Measurements from ENCODE around the gene CAMP.
"Not testable (repeated sequence)": the region's sequence is repeated elsewhere in the genome, so short reads cannot be mapped to it uniquely, and the experiment has no call there.

The CAMP gene, protein sequence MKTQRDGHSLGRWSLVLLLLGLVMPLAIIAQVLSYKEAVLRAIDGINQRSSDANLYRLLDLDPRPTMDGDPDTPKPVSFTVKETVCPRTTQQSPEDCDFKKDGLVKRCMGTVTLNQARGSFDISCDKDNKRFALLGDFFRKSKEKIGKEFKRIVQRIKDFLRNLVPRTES

DNA sequence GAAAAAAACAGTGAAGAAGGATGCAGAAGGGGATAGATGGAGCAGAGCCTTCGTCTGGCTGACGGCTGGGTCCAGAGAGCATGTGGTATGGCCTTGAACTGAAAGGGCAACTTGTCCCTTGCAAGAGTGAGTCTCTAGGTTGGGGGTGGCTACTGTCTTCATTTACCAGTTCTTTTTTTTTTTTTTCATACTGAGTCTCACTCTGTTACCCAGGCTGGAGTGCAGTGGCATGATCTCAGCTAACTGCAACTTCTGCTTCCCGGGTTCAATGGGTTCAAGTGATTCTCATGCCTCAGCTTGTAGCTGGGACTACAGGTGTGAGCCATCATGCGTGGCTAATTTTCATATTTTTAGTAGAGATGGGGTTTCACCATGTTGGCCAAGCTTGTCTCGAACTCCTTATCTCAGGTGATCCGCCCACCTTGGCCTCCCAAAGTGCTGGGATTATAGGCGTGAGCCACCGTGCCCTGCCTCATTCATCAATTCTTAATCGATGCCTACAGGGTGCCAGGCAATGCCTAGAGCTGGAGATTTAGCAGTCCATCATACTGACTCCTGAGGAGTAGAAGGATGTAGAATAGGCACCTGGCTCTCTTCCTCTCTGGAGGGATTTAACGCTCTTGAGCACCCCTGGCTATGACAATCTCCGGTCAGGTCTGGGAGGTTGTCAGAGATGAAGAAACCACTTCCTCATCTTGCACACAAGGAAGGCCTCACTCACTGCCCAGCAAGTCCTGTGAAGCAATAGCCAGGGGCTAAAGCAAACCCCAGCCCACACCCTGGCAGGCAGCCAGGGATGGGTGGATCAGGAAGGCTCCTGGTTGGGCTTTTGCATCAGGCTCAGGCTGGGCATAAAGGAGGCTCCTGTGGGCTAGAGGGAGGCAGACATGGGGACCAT, at the start of gene CAMP:
CAMP (plus strand) TSS at position 880 of the 898 bp plus-strand sequence; CDS start at position 897, 17 bp downstream.
- no peak for DNase-seq

DNA sequence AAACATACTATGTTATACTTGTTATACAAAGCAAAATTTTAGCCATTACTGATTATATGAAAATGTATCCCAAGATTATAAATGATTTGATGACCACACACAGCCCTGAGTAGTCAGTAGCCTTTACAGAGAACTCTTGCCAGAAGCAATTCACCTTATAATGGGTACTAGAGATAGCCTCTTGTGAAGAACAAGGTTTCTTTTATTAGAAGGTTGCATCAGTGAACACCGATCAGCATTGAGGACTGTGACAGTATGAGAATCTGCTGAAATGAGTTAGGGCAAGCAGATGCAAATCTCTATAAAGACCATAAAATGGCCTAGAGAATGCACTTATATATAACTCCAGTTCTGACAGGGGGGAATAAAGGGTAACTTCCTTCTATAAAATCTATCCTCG, 45.2 kb upstream of the CAMP start:
- no peak for DNase-seq

DNA sequence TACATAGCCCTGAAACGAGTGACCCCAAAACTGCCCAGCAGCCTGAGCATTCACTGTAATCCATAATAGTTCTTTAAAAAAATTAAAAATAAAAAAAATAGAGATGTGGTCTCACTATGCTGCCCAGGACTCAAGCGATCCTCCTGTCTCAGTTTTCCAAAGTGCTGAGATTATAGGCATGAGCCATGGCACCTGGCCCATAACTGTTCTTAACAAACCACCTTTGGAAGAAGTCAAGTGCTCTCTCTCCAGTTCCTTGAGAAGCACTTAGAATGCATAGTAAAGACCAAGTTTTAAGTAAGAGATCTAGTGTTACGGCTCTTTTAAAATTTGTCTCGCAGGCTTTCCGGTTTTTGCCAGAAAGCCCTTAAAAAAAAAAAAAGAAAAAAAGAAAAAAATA, 43.3 kb upstream of the CAMP start:
- no peak for DNase-seq

DNA sequence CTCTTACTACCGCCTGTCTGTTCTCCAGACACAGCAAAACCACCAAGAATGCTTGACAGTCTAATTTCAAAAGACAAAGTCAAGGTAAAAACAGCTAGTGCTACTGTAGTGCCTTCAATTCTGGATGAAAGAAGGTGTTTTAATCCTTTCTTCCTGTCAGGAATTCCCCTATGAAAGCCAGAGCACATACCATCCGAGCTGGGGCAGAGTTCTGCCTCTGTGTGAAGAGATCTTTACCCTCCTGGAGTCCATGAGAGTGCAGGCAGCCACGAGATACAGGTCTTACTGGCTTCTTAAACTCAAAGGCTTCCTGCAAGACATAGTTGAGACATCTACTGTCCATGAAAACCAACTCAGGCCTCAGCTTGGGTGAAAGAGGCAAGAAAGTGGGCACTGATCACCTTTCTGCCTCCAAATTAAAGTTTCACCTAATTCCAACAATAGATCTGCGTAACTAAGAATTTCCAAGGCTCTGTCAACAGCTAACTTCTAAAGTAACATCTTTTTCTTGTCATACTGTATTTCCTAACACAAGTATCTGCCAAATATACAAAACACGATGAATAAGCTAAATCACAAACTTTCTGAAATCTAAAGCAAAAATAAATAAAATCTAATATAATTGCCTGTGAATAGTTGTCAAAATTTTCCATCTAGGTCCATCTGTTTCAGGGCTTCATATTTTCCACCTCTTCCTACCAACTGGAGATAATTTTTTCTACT, 42.6 kb upstream of the CAMP start:
- DNase-seq, result no peak

DNA sequence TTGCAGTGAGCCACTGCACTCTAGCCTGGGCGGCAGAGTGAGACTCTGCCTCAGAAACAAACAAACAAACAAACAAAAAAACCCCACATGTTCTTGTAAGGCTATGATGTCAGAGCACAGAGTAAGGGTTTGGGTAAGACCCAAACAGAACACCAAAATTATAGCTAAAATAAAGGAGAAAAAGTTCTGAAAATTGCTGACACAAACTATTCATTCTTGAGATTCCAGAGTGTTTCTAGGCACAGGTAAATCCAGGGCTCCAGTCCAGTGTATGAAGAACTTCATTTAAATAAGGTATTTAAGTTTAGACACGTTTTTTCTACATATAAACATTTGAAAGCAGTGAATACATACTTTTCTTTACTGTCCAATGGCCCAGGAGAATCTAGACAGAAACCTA, 39.0 kb upstream of the CAMP start:
- no peak for DNase-seq

DNA sequence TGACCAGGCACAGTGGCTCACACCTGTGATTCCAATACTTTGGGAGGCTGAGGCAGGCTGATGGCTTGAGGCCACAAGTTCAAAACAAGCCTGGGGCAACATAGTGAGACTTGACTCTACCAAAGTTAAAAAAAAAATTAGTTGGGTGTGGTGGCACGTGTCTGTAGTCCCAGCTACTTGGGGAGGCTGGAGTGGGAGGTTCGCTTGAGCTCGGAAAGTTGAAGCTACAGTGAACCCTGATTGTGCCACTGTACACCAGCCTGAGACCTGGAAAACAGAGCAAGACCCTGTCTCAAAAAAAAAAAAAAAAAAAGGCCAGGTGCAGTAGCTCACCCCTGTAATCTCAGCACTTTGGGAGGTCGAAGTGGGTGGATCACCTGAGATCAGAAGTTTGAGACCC, 38.2 kb upstream of the CAMP start:
- no peak for DNase-seq

DNA sequence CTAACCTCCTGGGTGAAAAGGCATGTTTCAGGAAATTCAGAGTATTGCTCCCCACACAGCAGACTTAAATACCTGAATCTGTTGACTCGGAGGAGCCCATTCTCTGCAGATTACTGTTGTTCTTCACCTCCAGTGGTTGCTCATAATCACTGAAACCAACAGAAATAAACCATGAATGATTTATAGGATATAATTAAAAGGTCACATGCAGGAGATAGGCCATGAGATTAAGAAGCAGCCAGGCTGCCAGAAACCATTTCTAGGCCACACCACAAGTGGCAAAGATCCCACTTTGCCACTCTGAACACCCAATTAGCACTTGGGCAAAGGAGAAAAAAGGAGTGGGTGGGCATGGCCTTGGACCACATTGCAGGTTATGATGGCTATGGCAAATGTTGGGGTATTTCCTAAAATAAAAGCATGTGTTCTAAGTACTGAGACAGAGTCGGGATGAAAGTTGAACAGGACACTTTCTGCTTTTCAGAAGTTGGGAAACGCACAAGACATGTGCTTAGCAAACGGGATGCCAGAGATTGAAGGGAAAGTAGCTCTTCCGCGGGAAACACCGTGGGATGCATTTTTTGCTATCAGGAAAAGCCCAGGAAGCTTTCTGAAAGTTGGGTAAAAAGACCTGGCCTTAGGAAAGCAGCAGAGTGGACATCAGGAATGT, 36.5 kb upstream of the CAMP start:
- no peak for DNase-seq

DNA sequence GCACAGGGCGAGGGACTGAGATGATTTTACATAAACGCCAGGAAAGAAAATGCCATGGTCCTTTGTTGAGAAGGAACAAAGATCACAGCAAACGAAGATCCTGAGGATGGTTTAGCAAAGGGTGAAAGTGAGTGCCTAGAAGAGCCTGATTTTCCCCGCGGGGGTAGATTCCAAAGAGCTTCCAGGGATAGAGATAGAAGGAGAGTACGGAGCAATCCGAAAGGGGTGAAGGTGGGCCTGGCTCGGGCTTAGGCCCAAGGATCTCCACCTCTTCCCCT, 36.1 kb upstream of the CAMP start:
- no peak for DNase-seq

DNA sequence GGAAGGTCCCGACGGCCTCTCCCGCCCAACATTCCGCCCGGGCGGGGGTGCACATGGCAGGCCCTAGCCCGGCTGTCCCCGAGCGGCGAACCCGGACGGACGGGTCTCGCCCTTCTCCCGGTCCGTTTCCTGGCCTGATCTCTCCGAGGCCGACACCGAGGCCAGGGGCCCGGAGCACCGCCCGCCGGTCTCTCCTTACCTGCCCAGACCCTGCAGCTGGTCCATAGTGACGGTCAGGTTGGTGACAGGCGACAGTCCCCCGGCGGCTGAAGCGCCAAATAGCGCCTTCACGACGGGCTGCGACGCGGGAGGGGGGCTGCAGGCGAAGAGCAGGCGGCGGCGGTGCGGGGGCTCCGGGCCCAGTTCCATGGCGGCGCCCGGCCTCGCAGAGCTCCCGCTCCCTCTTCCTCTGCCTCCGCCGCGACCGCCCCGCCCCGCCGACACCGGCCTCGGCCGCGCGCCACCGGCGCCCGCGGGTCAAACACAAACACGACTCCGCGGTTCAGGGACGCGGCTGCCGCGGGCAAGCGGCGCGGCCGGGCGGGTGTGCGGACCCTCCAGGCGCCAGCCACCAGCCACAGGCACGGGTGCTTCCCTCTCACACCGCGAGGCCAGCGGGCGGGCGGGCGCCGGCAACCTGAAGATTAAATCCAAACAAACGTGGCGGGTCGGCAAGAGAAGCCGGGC, 35.6 kb upstream of the CAMP start:
- DNase-seq, result no peak

DNA sequence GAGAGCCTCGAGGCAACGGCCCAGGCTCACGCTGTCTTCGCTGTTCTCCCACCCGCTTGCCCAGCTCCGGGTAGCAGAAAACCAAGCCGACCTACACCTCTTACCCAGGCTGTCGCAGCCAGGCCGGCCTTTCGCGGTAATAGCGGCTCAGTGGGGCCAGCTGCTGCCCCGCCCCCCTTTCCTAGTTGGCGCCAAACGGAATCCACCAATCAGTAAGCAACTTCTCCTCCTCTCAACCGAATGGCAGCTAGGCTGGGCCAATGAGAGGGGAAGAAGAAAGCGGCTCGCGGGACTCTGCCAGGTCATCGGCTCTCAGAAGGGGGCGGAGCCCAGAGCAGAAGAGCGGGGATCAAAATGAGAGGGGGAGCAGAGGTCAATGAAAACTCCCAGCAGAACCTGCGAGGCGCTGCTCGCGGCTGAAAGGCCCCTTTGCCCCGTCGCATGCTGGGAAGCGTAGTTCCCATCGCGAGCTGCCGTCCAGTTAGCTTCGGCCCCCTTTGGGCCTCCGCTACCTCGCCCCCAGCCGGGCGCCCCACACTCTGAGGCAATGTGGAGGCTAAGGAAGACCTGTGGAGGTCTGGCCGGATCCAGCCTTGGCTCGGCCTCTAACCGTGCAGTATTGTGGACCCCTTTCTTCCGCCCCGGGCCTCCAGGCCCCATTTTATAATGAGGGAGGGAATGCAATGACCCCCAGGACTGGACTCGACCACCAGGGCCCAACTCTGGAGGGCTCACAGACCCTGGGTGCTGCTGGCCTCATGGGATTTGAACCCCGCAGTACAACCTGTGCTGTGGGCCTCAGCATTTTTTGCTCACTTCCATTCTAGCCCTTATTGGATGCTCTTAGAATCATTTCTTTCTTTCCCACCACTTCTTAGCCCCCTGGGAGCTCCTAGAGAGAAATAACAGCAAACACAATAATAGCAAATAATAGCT, 34.8 kb upstream of the CAMP start, which contains the start of gene CDC25A:
CDC25A (minus strand) TSS at position 152 of the 936 bp plus-strand sequence. CDS start 470 bp downstream, outside the sequence.
- peak; percentile 88 for DNase-seq

DNA sequence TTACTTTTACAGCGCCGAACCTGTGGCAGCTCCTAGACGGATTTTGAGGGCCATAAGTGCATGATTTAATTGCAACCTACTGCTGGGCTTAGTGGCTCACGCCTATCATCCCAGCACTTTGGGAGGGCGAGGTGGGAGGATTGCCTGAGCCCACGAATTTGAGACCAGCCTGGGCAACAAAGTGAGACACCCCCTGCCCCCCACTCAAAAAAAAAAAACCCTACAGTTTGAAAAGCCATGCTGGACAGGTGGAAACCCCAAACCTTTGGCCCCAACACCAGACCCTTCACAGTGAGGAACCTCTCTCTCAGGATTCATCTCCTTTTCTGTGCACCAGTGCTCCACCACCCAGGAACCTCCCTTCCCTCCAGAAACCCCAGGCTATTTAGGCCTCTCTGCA, 34.0 kb upstream of the CAMP start:
- no peak for DNase-seq

DNA sequence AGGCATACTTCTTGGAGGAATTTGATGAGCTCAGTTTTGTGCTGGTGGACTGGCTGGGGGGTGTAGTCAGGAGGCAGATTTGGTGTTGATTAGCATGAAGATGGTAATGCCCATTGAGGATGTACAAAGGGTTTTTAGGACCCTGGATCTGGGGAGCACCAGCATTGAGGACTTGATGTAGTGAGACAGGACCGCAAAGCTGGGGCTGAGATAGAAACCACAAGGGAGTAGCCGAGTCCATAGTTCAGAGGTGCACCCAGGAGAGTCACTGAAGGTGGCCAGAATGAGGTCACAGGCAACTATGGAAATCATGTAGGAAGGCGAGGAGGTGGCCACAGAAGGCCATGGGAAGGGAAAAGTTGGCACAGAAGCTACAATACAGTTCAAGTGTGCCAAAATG, 32.4 kb upstream of the CAMP start:
- no peak for DNase-seq

DNA sequence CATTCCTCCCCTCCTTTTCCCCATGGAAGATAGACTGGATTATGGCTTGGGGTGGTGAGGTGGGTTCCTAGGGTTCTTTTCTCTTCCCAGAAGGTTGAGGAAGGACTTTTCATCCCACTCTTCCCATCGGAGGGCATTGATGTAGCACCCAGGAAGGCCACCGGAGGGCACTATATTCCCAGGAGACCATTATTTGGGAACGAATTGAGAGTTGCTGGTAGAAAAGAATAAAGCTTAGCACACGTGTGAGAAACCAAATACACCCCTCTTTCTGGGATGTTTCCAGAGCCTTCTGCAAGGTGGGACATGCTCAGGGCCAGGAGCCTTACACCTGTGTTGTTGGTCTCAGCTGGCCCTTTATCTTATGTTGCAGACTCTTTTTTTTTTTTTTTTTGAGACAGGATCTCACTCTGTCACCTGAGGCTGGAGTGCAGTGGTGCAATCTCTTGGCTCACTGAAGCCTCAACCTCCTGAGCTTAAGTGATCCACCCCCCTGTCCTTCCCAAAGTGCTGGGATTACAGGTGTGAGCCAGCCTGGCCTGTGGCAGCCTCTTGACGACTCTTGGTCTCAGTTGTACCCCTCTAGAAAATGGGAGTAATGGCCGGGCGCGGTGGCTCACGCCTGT, 28.7 kb upstream of the CAMP start:
- DNase-seq, result peak; percentile 21

DNA sequence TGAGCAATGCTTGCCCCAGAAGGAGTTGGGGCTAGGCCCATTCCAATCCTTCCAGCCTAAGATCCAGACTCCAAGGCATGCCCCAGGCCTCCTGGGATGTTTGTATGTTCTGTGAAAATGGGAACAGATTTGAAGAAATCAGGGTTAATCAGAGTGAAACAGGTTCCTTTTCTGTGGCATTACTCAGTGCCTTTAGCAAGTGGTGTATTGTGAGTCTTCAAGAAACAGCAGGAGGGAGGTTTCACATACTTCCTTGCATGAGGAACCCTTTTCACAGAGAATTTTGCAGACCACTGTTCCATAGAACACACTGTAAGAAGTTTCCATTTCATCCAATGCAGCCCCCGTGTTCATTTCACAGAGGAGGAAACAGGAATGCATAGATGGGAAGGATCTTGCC, 26.7 kb upstream of the CAMP start:
- DNase-seq, result no peak

DNA sequence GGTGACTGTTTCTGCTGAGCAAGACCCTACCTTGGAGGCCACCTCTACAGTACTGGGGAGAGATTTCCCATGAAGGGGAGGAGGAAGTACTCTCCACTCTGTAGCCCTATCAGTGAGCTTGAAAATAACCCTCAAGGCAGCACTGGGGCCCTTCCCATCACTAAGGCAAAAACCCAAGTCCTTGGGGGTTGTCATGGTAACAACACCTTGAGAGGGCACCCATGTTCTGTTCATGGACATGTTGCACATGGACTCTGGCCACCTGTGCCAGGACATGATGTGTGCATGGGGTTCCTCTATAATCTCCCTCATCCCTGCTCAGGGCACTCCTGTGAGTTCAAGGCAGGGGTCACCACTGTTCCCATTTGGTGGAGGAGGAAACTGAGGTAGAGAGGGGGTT, 24.2 kb upstream of the CAMP start:
- no peak for DNase-seq

DNA sequence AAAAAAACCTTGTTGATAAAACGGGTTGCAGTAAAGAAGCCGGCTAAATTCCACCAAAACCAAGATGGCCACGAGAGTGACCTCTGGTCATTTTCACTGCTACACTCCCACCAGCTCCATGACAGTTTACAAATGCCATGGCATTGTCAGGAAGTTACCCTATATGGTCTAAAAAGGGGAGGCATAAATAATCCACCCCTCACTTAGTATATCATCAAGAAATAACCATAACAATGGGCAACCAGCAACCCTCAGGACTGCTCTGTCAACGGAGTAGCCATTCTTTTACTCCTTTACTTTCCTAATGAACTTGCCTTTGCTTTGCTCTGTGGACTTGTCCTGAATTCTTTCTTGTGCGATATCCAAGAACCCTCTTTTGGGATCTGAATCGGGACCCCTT, 20.7 kb upstream of the CAMP start:
- no peak for DNase-seq

DNA sequence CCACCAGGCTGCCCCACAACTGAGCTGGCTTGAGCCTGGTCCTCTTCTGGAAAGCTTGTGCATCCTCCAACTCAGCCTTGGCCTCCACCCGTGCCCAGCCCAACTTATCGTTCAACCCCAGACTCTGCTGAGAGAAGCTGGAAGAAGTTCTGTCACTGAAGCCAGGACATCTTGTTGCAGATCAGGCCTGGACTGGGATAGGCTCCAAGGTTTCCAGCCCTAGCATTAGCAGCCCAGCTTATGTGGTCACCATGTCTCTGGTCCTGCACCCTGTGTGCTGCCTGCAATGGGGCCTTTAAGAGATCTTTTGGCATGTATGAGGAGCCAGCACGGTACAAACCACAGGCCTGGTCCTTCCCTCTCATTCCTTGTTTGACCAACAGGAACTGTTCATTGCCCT, 15.2 kb upstream of the CAMP start:
- DNase-seq, result no peak

DNA sequence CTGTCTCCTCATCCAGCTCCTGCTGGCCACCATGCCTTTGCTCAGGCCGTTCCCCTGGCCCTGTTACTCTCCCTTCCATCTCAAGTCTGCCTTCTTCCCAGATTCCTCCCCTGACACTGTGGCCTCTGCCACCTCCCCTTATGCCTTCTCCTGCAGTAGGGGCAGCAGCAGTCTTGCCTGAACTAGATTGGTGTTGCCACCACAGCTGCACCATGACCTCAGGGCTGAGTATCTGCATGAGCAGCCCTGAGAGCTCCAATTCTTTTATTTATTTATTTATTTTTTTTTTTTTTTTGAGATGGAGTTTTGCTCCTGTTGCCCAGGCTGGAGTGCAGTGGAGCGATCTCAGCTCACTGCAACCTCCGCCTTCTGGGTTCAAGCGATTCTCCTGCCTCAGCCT, 13.8 kb upstream of the CAMP start:
- no peak for DNase-seq

DNA sequence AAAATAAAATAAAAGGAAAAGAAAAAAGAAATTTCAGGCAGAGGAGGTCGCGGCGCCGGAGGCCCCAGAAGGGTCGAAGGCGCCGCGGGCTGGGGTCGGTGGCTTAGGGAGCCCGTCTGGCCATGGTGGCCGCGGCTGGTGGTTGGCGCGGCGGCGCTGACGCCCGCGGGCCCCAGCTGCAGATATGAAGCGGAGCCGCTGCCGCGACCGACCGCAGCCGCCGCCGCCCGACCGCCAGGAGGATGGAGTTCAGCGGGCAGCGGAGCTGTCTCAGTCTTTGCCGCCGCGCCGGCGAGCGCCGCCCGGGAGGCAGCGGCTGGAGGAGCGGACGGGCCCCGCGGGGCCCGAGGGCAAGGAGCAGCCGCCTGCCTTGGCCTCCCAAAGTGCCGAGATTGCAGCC, 12.8 kb upstream of the CAMP start:
- DNase-seq, result not testable (repeated sequence)

DNA sequence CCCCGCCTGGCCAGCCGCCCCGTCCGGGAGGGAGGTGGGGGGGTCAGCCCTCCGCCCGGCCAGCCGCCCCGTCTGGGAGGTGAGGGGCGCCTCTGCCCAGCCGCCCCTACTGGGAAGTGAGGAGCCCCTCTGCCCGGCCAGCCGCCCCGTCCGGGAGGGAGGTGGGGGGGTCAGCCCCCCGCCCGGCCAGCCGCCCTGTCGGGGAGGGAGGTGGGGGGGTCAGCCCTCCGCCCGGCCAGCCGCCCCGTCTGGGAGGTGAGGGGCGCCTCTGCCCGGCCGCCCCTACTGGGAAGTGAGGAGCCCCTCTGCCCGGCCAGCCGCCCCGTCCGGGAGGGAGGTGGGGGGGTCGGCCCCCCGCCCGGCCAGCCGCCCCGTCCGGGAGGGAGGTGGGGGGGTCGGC, 11.5 kb upstream of the CAMP start:
- DNase-seq, result not testable (repeated sequence)

DNA sequence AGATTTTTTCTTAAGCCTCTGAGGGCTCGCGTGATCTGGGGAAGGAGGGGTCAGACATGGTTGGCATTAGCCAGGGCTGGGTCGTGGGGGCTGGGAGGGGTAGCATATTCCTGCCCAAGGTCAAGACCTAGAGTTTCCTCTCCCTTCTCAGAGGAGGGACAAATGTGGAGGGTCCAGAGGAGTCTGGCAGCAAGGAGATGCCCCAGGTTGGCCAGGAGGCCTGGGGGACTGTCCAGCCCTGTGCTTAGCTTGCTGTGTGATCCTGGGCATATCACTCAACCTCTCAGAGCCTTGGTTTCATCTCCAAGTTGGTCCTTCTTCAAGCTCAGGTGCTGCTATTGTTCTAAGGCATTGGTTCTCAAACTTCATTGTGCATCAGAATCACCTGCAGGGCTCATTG, 9.1 kb upstream of the CAMP start:
- no peak for DNase-seq

Measured in NCI-H2107 (cell line).